Ascending aorta (tissue), 2 donors: ENCODE results near the gene HAUS3. TPM values are rescaled to one million over a fixed set of nuclear protein-coding genes. Genes with fewer than 3 reads are reported as not detected.

Source experiments
- DNase-seq, 2 donors: peaks; one replicate each; pipeline ENCODE4 v3.0.0-alpha.2; 2019; ENCODE audit warnings: low spot score in 2 of 2
- H3K27ac ChIP-seq, 2 donors: fragments of 200-600 bp; sonication (generic); one replicate each; pipeline ENCODE4 v1.5.1; 2016 to 2017; ENCODE audit warnings: mild to moderate bottlenecking in 1 of 2
- H3K27me3 ChIP-seq: fragments of 200-600 bp; sonication (generic); one replicate; pipeline ENCODE4 v1.5.1; 2017
- H3K36me3 ChIP-seq, 2 donors: fragments of 200-600 bp; sonication (generic); one replicate each; pipeline ENCODE4 v1.5.1; 2016
- H3K4me1 ChIP-seq, 2 donors: fragments of 200-600 bp; sonication (generic); one replicate each; pipeline ENCODE4 v1.5.1; 2016 to 2017; ENCODE audit warnings: mild to moderate bottlenecking in 1 of 2
- H3K4me3 ChIP-seq, 2 donors: fragments of 200-600 bp; sonication (generic); one replicate each; pipeline ENCODE4 v1.5.1; 2016 to 2017; ENCODE audit warnings: mild to moderate bottlenecking in 1 of 2
- H3K9me3 ChIP-seq, 2 donors: fragments of 200-600 bp; sonication (generic); one replicate each; pipeline ENCODE4 v1.5.1; 2016
- CTCF ChIP-seq, 3 experiments: fragments of 200-600 bp in 2 of 3; fragments of 450-650 bp in 1 of 3; sonication (generic) in 2 of 3; IDR thresholded peaks; one replicate each; pipeline ENCODE4 v1.5.1; 2016 to 2019; ENCODE audit warnings: antibody characterized with exemption in 3 of 3, mild to moderate bottlenecking in 1 of 3, moderate library complexity in 1 of 3
- intact Hi-C: fragments of 100-400 bp; cut with DNase I; formaldehyde crosslinking; loops from one replicate; pipeline ENCODE4 v1.15.1; 2023
- total RNA-seq: library from RNA; depleted of rRNA; stranded (reverse); fragments of >200 nt; gene quantifications from one replicate; pipeline ENCODE4 v1.1.0, GENCODE V29; 2016

The HAUS3 gene
- total RNA-seq, 1 donor from 2014 or later, result 9.0 TPM

GRCh38 chr4:2270341-2271165 lies 28.6 kb upstream of the HAUS3 start:
- Histone ChIP-seq H3K4me1 (peaks cover 7 to 10% of the 10 kb centered on the region in 2 donors), H3K4me3 (no peak overlapping the region), H3K36me3 (no peaks in the 10 kb centered on the region), H3K27ac (no peak overlapping the region), H3K9me3 (no peaks in the 10 kb centered on the region), H3K27me3 (no peaks in the 10 kb centered on the region)
- no peak for TF ChIP-seq CTCF (IDR thresholded peaks at IDR 0.05)
- intact Hi-C loops, result no loop called here
- no peak for DNase-seq

GRCh38 chr4:2269618-2270163 lies 27.8 kb upstream of the HAUS3 start:
- DNase-seq, result no peak
- no peaks in the 10 kb centered on the region for H3K36me3 ChIP-seq
- H3K4me1 ChIP-seq, result peaks cover 8 to 14% of the 10 kb centered on the region in 2 donors
- TF ChIP-seq CTCF (IDR thresholded peaks at IDR 0.05), result no peak
- intact Hi-C loops, result loop anchor here (10.0 kb wide), 4 partner anchors 395 to 585 kb away; partner anchors contain the start of genes ADD1, FAM53A, NSD2 and TNIP2
- H3K9me3 ChIP-seq, result no peaks in the 10 kb centered on the region
- no peaks in the 10 kb centered on the region for H3K27me3 ChIP-seq
- no peak overlapping the region for H3K27ac ChIP-seq
- no peak overlapping the region for H3K4me3 ChIP-seq

- Histone ChIP-seq H3K4me1 (peaks cover 8 to 14% of the 10 kb centered on the region in 2 donors), H3K27me3 (no peaks in the 10 kb centered on the region), H3K27ac (no peak overlapping the region), H3K36me3 (no peaks in the 10 kb centered on the region), H3K9me3 (no peaks in the 10 kb centered on the region), H3K4me3 (no peak overlapping the region)
- no peak for DNase-seq
- intact Hi-C loops, result loop anchor here (10.0 kb wide), 4 partner anchors 394 to 584 kb away; partner anchors contain the start of genes ADD1, FAM53A, NSD2 and TNIP2
- no peak for TF ChIP-seq CTCF (IDR thresholded peaks at IDR 0.05)
These were observed 27.2 kb upstream of the HAUS3 start for GRCh38 chr4:2269206-2269531.

- Histone ChIP-seq H3K9me3 (no peaks in the 10 kb centered on the region), H3K27ac (no peak overlapping the region), H3K4me3 (no peak overlapping the region), H3K36me3 (no peaks in the 10 kb centered on the region), H3K4me1 (peaks cover 8 to 14% of the 10 kb centered on the region in 2 donors), H3K27me3 (no peaks in the 10 kb centered on the region)
- TF ChIP-seq CTCF (IDR thresholded peaks at IDR 0.05), result no peak
- DNase-seq, result no peak
- intact Hi-C loops, result loop anchor here (10.0 kb wide), 4 partner anchors 394 to 584 kb away; partner anchors contain the start of genes ADD1, FAM53A, NSD2 and TNIP2
These were observed 26.7 kb upstream of the HAUS3 start for GRCh38 chr4:2268357-2269205.

GRCh38 chr4:2267841-2268240 lies 25.9 kb upstream of the HAUS3 start:
- intact Hi-C loops, result loop anchor here (10.0 kb wide), 4 partner anchors 393 to 583 kb away; partner anchors contain the start of genes ADD1, FAM53A, NSD2 and TNIP2
- no peak for DNase-seq
- Histone ChIP-seq H3K27me3 (no peaks in the 10 kb centered on the region), H3K36me3 (no peaks in the 10 kb centered on the region), H3K9me3 (no peaks in the 10 kb centered on the region), H3K4me3 (no peak overlapping the region), H3K27ac (no peak overlapping the region), H3K4me1 (peaks cover 8 to 20% of the 10 kb centered on the region in 2 donors)
- TF ChIP-seq CTCF (IDR thresholded peaks at IDR 0.05), result no peak
